HG03521 (cell line): ENCODE data around the gene MACROD2.

ENCODE experiments used
- ATAC-seq: cut with Tn5 transposase; IDR thresholded peaks from one replicate; pipeline ENCODE4 v1.9.1; 2021; ENCODE audit warnings: mild to moderate bottlenecking, moderate library complexity; ENCODE audit not compliant: unreplicated experiment

The MACROD2 gene

DNA sequence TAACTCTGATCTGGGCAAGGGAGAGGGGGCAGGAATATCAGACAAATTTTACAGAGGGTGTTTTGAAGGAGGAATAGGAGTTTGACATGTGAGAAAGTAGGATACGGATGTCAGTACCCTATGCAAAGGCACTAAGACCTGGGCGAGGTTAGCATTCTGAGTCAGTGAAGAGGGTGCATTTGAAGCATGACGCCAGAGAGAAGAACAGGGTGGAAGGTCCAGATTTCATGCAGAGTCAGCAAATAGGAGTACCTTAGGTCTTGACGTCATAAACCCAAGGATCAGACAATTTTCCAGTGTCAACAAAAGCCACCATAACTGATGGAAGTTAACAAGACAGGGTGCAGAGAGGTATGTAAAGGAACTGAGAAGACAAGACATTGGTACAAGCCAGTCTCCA is 1738.7 kb downstream of the MACROD2 start:
- ATAC-seq: no peak

DNA sequence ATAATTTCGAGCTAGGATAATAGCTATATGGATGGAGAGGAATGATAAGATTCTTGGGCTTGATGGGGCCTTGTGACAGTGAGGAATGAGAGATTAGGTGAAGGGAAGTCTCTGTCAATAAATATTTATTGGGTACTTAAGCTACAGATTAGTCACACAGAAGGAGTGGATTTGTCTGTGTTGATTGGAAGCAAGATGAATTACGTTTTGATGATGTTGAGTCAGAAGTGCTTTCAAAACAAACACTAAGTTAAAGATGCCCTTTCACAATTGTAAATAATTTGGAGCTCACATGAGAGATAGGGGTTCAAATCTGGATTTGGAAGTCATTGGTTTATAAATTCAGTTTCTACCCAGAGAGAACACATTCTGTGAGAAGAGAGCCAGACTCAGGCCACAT is 1743.7 kb downstream of the MACROD2 start:
- ATAC-seq: no peak

DNA sequence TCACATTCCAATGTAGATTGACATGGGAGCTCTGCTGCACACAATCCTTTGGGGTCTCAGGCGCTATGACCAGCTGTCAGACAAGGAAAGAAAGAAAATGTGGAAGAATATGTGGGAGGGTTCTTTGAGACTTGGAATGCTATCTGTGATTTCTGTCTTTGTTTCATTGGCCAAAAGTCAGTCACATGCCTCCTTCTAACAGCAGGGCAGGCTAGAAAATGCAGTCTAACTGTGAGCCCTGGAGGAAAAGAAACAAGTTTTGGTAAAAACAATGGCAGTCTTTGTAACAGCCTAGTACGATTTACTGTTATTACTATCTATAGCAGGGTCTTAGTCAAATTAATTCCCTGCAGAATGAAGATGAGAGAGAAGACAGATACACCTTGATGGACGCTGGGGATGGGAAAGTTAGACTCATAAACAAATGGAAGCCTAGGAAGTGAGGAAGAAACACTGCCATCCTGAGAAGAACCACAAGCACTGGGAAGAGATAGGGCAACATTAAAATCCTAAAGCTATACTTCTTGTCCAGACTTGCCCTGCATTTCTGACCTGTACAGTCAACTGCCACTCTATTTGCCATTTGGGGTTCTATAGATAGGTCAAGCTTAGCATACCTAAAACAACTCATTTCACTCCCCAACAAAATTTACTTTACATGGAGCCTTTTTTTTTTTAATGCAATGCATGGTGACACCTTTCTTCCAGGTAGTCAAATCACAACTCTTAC is 1744.9 kb downstream of the MACROD2 start:
- ATAC-seq: no peak

DNA sequence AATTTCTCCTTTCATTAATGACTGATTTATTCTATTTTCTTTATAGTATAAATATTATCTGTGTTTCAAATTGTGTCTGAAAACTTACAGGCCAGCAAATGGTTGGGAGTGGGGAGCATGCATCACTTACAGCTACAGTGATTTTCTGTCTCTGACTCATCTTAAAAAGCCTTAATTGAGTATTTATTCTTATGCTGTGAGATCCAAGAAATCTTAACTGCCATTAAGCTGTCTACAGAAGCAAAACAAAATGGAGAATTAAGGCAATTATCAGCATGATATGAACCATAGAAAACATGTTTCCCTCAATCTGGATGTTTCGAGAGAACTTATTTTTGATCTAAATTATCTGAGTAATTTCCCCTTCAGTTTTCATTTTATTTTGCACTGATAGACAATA is 1746.8 kb downstream of the MACROD2 start:
- ATAC-seq: no peak

DNA sequence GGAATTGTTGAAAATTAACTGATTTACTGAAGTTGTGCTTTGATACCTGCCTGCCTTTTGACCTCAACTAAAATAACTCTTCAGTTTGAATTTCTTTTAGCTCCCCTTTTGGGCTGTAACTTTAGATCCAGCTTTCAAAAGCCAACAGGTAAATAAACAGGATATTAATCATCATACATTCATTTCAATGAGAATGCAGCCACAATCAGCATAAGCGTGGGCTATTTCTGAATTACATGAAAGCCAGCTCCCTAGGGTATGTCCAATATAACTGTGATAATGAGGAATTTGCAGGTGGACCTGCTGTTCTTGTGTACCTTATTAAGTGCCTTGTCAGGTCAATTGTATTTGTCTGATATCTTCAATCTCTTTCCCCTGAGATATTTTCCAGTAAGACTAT is 1747.3 kb downstream of the MACROD2 start:
- ATAC-seq: no peak

DNA sequence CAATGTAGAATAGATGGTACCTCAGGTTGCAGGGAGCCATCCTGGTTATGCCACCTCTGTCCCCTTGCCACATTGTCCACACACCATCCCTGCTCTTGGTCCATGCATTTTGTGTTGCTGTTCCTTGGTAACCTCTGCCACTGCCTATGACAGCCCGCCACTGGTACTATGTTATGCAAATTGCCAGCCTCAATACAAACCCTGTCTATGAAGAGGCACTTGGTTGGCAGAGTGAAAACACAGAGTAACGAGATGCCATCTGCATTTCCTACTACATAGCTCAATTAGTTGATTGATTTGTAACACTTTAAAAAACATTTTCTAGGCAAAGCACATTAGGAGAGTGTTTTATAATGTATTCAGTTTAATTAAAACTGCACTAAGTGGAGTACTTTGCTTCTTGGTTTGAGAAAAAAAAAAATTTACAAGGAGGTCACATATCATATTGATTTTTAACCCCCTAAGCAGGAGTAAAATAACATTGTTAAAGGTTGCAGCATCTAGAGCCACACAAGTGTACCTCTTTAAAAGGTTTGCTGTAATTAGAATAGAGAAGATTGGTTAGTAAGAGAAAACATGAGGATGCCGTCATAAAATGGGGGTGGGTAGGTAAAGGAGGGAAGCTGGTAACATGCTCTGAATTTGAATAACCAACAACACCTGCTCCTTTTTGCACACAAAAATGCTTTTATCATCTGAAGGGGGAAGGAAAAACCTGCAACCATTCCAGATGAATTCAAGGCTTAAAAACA is 1760.9 kb downstream of the MACROD2 start:
- no peak for ATAC-seq

DNA sequence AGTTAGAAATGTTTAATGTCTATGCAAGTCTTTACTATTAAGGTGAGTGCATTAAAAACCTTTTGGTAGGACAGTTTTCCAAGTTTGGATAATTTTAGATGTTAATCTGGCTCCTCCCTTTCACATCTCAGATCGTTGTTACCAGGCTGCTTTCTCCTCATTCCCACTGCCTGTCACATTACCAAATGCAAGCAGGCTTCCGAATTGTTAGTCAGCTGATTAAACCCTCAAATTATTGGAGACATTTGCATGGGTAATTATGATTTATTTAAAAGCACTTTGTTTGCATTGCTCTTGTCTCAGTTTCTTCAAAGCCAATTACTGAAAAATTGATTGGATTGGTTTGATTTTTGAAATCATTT is 1761.4 kb downstream of the MACROD2 start:
- no peak for ATAC-seq

DNA sequence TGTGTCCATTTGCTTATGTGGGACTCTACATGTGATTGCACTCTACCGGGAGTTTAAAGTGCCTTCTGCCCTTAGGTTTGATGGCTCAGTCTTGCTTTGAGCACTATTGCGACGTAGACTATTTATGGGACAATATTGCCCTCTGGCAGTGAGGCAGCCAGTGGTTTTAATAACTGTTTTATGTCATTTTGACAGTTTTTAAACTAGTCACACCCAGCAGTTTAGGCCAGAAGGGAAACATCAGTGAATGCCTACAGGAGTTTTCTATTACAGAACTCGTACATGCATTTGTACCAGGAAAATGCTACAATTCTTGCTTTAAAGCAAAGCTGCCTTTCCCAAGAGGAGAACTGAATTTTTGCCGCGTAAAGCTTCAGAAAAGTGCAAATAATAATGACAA is 1764.3 kb downstream of the MACROD2 start:
- ATAC-seq: no peak

DNA sequence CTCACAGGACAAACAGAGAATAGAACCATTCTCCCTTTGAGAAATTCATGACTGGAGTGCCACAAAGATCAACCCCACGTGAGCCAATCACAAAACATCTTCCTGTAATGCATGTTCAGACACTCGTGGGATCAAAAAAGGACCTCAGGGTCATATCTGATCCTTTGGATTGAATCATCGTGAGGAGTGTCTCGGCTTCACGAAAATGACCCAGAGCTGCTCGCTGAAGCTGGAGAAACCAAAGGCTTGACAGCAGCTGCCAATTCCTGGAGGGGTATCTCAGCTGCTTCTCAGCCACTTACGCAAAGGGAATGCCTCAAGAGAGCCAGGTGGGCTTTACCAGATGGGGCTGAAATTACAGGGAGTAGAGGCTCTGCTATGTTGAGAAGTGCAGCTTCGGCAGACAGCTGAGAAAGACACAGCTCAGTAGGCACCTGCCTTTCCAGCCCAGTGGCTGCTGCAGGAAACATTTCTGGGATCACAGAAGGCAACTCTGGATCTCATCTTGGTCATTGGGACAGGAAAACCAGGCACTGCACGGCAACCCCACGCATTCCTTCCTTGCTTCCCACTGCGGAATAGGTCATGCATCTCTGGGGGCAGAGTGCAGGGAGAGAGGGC is 1764.8 kb downstream of the MACROD2 start:
- ATAC-seq: no peak

DNA sequence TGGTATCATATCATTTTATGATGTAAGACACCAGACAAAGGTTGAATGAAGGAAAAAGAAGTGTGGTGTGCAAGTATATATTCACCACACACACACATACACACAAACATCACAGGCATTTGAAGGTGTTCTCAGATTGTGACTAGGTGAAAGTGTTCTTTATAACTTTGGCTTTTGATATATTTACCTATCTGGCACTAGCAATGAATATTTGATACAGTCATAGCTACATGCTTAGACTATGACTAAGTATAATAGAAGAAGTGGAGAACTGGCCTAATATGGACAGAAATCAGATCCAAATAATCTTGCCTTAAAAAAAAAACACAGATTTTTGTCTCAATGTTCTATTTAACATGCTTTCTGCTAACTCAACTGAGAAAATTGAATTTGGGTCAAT is 1768.0 kb downstream of the MACROD2 start:
- ATAC-seq: no peak

DNA sequence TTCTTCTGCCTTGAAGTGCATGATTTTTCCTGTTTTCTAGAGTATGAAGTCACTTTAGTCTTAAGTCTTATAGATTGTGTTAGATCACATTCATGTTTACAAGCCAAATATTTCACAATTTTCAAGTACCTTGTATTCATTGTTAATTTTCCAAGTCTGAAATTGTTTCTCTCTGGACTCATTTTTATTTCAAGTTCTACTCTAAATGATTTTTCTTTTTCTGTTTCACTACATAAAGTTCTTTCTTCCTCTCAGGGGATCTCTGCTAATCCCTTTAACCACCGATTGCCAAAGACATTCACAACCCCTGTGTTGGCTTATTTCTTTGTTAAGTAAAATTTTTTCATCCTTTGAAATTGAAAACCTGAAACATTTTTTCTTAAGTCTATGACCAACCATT is 1772.3 kb downstream of the MACROD2 start:
- no peak for ATAC-seq

DNA sequence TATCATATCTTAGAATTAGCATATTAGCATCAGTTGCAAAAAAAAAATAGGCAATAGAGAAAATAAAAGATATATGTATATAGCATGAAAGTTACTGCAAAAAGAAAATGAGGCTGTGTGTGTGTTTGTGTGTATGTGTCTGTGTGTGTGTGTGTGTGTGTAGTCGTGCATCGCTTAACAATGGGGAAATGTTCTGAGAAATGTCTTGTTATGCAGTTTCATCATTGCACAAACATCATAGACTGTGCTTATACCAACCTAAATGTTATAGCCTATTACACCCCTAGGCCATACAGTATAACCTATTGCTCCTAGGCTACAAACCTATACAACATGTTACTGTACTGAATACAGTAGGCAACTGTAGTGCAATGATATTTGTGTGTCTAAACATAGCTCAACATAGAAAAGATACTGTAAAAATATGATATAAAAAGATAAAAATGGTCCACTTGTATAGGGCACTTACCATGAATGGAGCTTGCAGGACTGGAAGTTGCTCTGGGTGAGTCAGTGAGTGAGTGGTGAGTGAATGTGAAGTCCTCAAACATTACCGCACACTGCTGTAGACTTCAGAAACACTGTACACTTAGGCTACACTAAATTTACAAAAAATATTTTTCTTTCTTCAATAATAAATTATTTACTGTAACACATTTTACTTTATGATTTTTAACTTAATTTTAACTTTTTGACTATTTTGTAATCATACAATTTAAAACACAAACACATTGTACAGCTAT is 1772.9 kb downstream of the MACROD2 start:
- no peak for ATAC-seq

DNA sequence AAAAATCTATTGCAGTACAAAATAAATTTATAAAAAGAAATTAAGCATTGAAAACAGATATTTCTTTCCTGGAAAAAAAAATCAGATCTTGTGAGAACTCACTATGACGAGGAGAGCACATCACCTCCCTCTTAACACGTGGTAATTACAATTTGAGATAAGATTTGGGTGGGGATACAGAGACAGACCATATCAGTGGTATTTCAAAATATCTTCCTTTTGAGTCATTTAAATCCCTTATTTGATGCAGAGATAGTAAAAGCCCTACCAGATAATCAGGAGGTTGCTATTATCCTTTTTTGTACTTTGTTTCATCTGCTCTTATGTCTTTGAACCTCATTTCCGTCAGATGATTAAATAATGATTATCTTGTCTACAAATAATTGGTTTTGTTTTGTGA is 1777.5 kb downstream of the MACROD2 start:
- ATAC-seq: no peak

DNA sequence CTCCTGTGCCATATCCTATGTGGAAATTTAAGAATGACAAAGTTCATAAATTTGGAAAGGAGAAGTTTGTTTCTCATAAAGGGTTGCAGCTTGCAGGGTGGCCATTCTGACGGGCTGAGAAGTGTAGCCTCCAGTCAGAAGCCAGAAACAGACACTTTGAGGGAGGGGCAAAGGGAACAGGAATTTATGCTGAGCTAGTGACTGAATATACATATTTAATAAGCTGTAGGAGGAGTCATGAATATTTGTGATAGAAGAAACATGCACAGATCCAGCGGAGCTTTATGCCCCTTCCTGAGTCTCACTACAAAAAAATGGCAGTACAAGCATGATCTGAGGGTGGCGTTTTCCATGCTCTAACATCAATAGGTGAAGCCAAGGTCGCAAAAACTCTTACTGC is 1779.6 kb downstream of the MACROD2 start:
- ATAC-seq: no peak

DNA sequence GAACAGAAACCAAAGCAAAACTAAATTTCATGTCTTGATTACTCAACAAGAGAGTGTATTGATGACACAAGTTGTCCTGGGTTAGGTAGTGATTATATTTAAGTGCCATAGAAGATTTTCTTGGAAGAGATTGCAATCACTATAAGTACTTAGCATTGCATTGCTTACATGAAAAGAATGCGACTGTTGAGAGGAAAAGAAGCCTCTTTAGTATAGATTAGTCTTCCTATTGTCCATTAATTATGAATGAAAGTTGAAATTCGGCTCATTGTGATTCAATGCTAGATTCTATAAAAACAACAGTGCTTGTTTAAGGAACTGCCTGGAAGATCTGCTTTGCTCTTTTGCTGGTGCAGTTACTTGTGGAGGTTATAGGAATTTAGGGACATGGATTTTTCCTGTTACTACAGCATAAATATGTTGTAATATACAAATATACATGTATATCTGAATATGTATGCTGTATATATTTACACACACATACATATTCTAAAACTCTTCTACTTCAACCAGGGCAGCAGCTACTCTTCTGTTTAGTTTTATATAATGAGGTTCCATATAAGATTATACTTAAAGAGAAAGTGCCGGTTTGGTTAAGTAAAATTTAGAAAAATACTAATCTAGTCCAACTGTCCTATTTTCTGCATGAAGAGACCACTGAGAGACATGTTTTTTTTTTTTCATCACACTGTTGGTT is 1781.6 kb downstream of the MACROD2 start:
- ATAC-seq: no peak

DNA sequence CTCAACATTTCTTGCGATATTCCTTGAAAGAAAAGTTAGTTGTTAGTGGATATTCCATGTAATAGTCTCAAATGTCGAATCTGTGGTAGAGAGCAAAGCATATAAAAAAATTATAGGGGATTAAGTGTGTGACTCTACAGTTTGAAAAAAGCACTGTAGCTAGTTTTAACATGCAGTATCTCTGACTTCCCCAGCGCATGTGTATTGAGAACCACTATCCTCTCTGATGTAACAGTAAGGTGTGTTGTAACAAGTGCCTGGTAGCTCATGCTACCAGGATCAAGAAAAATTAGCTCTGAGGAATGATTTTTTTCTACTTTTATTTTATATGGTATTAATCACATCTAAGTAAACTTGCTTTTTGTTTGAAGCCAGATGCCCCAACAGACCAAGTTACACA is 1788.7 kb downstream of the MACROD2 start:
- ATAC-seq: no peak

DNA sequence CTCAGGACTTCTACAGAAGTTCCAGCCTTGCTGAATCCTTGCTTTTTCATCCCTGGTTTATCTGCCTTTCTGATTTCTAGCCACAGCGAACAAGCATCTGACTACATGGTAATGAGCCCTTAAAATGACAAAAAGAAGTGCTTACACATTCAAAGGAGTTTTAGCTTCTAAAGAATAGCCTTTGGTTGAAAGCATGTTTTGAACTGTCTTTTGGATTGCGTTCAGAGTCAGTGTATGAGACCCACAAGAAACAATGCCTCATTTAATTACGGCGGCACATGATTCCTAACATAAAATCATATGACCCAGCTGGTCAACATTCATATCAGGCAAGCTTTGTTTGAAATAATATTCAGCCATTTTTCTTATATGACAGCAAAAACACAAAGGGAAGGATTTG is 1793.8 kb downstream of the MACROD2 start:
- no peak for ATAC-seq

DNA sequence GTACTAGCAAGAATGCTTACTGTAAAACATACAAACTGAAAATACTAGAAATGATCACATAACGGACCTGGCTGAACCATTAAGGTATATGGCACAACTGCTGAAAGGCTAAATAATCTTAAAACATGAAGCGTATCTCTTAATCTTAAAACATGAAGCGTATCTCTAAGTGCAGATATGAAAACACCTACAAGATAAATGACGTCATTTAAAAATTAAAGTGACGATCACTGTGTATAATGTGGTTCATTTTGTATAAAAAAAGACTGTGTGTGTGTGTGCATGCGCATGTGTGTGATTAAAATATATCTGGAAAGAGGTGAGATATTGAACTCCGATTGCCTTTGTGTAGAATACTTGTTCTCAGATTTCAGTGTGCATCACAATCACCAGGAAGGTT is 1797.5 kb downstream of the MACROD2 start:
- no peak for ATAC-seq

DNA sequence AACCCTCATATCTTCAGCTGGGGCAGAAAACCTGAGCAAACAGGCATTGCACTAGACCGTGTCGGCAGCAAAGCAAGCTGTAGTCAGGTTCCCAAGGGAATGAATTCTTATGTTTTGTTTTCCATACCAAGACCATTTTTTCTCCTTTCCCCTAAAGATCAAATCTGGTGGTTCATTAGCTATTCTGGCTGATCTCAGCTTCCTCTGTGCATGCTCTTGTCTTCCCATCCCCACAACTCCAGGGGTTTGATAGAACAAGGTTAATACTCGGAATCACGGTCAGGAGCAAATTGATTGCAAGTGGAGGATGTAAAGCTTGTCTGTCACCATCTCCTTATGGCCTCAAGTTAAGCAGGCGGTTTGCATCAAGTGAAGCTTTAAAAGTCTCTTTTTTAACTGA is 1799.1 kb downstream of the MACROD2 start:
- no peak for ATAC-seq

DNA sequence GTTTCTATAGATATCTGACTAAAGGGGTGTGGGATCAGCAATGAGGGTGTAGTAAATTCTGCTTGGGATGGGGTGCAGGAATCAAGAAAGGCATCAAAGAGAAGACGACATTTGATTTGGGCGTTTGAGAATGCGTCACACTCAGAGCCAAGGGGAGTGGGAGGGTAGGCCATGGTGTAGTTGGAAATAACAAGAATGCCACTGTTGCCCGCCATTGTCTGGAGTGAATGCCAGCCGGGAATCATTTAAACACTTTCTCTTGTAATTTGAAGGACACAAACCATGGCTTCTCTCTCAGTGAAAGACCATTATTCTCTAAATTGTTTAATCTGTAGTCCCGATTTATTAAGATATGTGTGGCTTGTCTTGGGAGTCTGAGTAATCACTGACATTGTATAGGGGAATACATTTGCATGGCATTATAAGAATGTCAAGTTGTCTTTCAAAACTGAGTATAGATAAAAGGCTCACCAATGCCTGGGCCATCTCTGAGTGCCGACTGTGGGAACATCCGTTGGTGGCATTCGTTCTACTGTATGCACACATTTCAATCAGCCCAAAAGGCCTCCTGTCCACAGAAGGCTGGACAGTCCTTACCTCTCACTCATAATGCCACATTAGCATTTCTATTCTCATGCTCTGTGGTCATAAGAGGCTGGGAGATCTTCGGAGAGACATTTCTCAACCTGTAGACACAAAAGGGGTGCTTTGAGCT is 1800.1 kb downstream of the MACROD2 start:
- ATAC-seq: no peak
